Endothelial cell of umbilical vein (primary cell): ENCODE measurements around the gene NSD1. TPM values are rescaled to one million over a fixed set of nuclear protein-coding genes. Genes with fewer than 3 reads are reported as not detected.

Source experiments
- BruUV-seq: library from RNA; stranded (reverse); fragments of 400-500 nt; replicated peaks from 2 replicates; lab custom pipeline; 2021; lab: Mats Ljungman, UMichigan
- CTCF ChIA-PET: fragments of 300-600, 350-600 bp; sonication (Branson Sonifier 250); formaldehyde crosslinking; loops from one replicate; lab custom pipeline; 2021; ENCODE audit warnings: antibody characterized with exemption, inconsistent platforms; lab: Charles Lee
- POLR2A ChIA-PET: fragments of 300-600, 350-600 bp; sonication (Branson Sonifier 250); formaldehyde crosslinking; loops from one replicate; lab custom pipeline; 2021; ENCODE audit warnings: antibody characterized with exemption, inconsistent platforms; lab: Charles Lee
- DNase-seq: peaks from one replicate; pipeline ENCODE4 v3.0.0-alpha.2; 2011; ENCODE audit warnings: low read depth, low spot score
- FAIRE-seq: peaks from 2 replicates; lab custom pipeline; 2011; peaks lifted over from hg19 to GRCh38; lab: Jason Lieb, UNC
- H2AFZ ChIP-seq: 2 replicates; pipeline ENCODE4 v1.6.0; 2012; ENCODE audit warnings: low read depth, low read length, control low read depth, inconsistent platforms
- H3K27ac ChIP-seq: 2 replicates; pipeline ENCODE4 v1.5.1; 2011; ENCODE audit warnings: low read depth, mild to moderate bottlenecking, control low read depth, low read length, moderate library complexity; ENCODE audit not compliant: insufficient read depth
- H3K27me3 ChIP-seq, 2 experiments: 2 replicates each; pipeline versions ENCODE4 v1.6.0 to v1.6.1; 2011; ENCODE audit warnings: low read length in 2 of 2, mixed read lengths in 1 of 2; ENCODE audit not compliant: control insufficient read depth in 2 of 2, insufficient read depth in 2 of 2
- H3K36me3 ChIP-seq, 2 experiments: 2 replicates in 1 of 2; 3 replicates in 1 of 2; pipeline ENCODE4 v1.5.1; 2011; ENCODE audit warnings: low read length in 2 of 2, mild to moderate bottlenecking in 1 of 2, moderate library complexity in 1 of 2; ENCODE audit not compliant: control insufficient read depth in 2 of 2, insufficient read depth in 2 of 2; ENCODE audit errors: extremely low read depth in 1 of 2
- H3K4me1 ChIP-seq: 3 replicates; pipeline ENCODE4 v1.5.1; 2011; ENCODE audit warnings: mild to moderate bottlenecking, low read length; ENCODE audit not compliant: control insufficient read depth, insufficient read depth; ENCODE audit errors: extremely low read depth
- H3K4me2 ChIP-seq: 2 replicates; pipeline ENCODE4 v1.6.1; 2011; ENCODE audit warnings: low read length, control low read depth, mixed read lengths; ENCODE audit not compliant: insufficient read depth
- H3K4me3 ChIP-seq, 3 experiments: fragments of 200-600 bp in 1 of 3; sonication (generic), shearing (Covaris generic) in 1 of 3; replicated peaks in 1 of 3; 2 replicates each; pipeline ENCODE4 v1.5.1; 2011 to 2016; ENCODE audit warnings: control low read depth in 3 of 3, low read length in 3 of 3, mild to moderate bottlenecking in 2 of 3, inconsistent platforms in 1 of 3, low read depth in 1 of 3, moderate library complexity in 1 of 3; ENCODE audit not compliant: insufficient read depth in 1 of 3
- H3K79me2 ChIP-seq: 2 replicates; pipeline ENCODE4 v1.6.0; 2012; ENCODE audit warnings: low read length, inconsistent platforms; ENCODE audit not compliant: control insufficient read depth, insufficient read depth
- H3K9ac ChIP-seq: replicated peaks from 2 replicates; pipeline ENCODE3; 2011; ENCODE audit warnings: low read length, control low read depth; ENCODE audit not compliant: insufficient read depth; ENCODE audit errors: extremely low read depth
- H3K9me1 ChIP-seq: replicated peaks from 3 replicates; pipeline ENCODE4 v1.6.0; 2011; ENCODE audit warnings: mild to moderate bottlenecking, low read length; ENCODE audit not compliant: control insufficient read depth, insufficient read depth; ENCODE audit errors: extremely low read depth
- H3K9me3 ChIP-seq: replicated peaks from 2 replicates; pipeline ENCODE4 v1.5.1; 2012; ENCODE audit warnings: low read length, inconsistent platforms; ENCODE audit not compliant: control insufficient read depth, insufficient read depth
- H4K20me1 ChIP-seq: replicated peaks from 2 replicates; pipeline ENCODE3; 2011; ENCODE audit warnings: mild to moderate bottlenecking, low read length; ENCODE audit not compliant: control insufficient read depth, insufficient read depth; ENCODE audit errors: extremely low read depth
- EZH2 ChIP-seq: IDR thresholded peaks from 2 replicates; pipeline ENCODE4 v1.6.1; 2012; ENCODE audit warnings: borderline replicate concordance, low read depth, mild to moderate bottlenecking, moderate library complexity, low read length, inconsistent platforms; ENCODE audit not compliant: severe bottlenecking
- FOS ChIP-seq: IDR thresholded peaks from 2 replicates; pipeline ENCODE4 v1.6.1; 2011; ENCODE audit warnings: mild to moderate bottlenecking, low read length, moderate library complexity, borderline replicate concordance; ENCODE audit not compliant: insufficient read depth
- MYC ChIP-seq: IDR thresholded peaks from one replicate; pipeline ENCODE4 v1.6.1; 2011; ENCODE audit warnings: mild to moderate bottlenecking, low read depth, low read length
- POLR2A ChIP-seq: IDR thresholded peaks from 2 replicates; pipeline ENCODE4 v1.6.1; 2012; ENCODE audit warnings: low read depth, mild to moderate bottlenecking, control low read depth, low read length
- POLR2AphosphoS5 ChIP-seq: IDR thresholded peaks from 2 replicates; pipeline ENCODE4 v1.6.1; 2012; ENCODE audit warnings: low read depth, mild to moderate bottlenecking, control low read depth, low read length, moderate library complexity; ENCODE audit not compliant: insufficient read depth
- dilution Hi-C: fragments of 300-500 bp; cut with MboI; formaldehyde crosslinking; loops from one replicate; pipeline ENCODE4 v1.15.0; 2019; ENCODE audit warnings: low sequenced_read_pairs; ENCODE audit not compliant: extremely low pct_ligation_motif_present
- intact Hi-C: fragments of 100-400 bp; cut with micrococcal nuclease; formaldehyde crosslinking; loops from one replicate; pipeline ENCODE4 v1.10.0; 2022
- polyA plus RNA-seq, 4 experiments: library from polyadenylated mRNA; depleted of rRNA in 3 of 4; stranded (reverse) in 3 of 4; unstranded in 1 of 4; fragments of >200 nt; gene quantifications; 2 replicates each; pipeline versions ENCODE4 v1.2.1 to v1.2.3, GENCODE V29; 2011 to 2012; ENCODE audit warnings: missing spikeins in 1 of 4
- total RNA-seq: library from RNA; stranded (reverse); gene quantifications from 2 replicates; pipeline ENCODE4 v1.2.3, GENCODE V29; 2021
- TF ChIP-seq, protein P1 (sequence below), 2 donors: IDR thresholded peaks; 1 replicate in 1 of 2; 2 replicates in 1 of 2; pipeline ENCODE4 v1.5.1; 2011; ENCODE audit warnings: low read length in 2 of 2, mild to moderate bottlenecking in 2 of 2, moderate library complexity in 2 of 2, control low read depth in 1 of 2, inconsistent platforms in 1 of 2, low read depth in 1 of 2; ENCODE audit not compliant: insufficient read depth in 1 of 2; ENCODE audit errors: extremely low read depth in 1 of 2
- TF ChIP-seq, protein P2 (sequence below): IDR thresholded peaks from 2 replicates; pipeline ENCODE4 v1.6.1; 2011; ENCODE audit not compliant: insufficient read depth, insufficient read length

The NSD1 gene
- total and polyA plus RNA-seq, 2 donors (not counting 3 experiments of a cell fraction or from before 2014, with no cell fraction given): 14.4 to 90.4 TPM

DNA sequence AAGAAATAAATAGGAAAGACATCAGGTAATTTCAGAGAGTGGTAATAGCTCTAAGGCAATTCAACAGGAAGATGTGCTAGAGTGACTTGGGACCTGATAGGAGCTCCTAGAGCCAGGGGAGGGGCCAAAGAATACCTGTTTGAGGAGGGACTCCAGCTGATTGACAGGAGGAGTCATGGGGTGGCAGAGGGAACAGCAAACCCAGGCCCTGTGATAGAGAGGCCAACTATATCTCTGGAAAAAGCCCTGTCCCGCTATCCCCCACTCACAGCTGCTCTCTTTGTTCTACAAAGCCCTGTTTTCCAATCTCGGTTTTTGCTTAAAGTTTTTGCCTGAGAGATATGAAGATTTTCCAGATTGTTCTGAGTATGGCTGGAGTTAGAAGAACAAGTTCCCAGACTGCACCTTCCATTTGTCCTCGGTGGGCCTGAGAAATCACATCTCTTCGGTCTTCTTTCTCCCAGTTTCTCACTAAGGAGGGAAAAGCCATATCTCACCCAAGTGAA lies 9.0 kb upstream of the NSD1 start:
- Histone ChIP-seq H3K9me3 (no peaks in the 10 kb centered on the region), H3K4me3 (no peak overlapping the region), H3K79me2 (no peaks in the 10 kb centered on the region), H3K4me2 (no peak overlapping the region), H3K9ac (no peak overlapping the region), H3K9me1 (no peaks in the 10 kb centered on the region), H3K4me1 (peaks cover 8% of the 10 kb centered on the region), H3K36me3 (no peaks in the 10 kb centered on the region), H3K27me3 (no peaks in the 10 kb centered on the region), H2AFZ (no peak overlapping the region), H4K20me1 (no peaks in the 10 kb centered on the region), H3K27ac (no peak overlapping the region)
- TF ChIP-seq EZH2 (no peak), FOS (no peak), MYC (no peak), POLR2A (no peak), POLR2AphosphoS5 (no peak)
- TF ChIP-seq, protein P1, sequence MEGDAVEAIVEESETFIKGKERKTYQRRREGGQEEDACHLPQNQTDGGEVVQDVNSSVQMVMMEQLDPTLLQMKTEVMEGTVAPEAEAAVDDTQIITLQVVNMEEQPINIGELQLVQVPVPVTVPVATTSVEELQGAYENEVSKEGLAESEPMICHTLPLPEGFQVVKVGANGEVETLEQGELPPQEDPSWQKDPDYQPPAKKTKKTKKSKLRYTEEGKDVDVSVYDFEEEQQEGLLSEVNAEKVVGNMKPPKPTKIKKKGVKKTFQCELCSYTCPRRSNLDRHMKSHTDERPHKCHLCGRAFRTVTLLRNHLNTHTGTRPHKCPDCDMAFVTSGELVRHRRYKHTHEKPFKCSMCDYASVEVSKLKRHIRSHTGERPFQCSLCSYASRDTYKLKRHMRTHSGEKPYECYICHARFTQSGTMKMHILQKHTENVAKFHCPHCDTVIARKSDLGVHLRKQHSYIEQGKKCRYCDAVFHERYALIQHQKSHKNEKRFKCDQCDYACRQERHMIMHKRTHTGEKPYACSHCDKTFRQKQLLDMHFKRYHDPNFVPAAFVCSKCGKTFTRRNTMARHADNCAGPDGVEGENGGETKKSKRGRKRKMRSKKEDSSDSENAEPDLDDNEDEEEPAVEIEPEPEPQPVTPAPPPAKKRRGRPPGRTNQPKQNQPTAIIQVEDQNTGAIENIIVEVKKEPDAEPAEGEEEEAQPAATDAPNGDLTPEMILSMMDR (IDR thresholded peaks at IDR 0.05; ENCODE audit: extremely low read depth in 1 of 2, insufficient read depth in 1 of 2, low read depth in 1 of 2, low read length in 2 of 2): no peak
- DNase-seq: no peak
- dilution Hi-C loops: no loop called here
- POLR2A ChIA-PET: no interaction called here
- no TSS peak for BruUV-seq
- no peak for FAIRE-seq
- intact Hi-C loops: no loop called here
- CTCF ChIA-PET: interaction anchor here (0.7 to 1.4 kb wide), 3 partner anchors 11 to 148 kb away, joined by 3 to 5 read pairs (median 4); no protein-coding TSS in a partner anchor

DNA sequence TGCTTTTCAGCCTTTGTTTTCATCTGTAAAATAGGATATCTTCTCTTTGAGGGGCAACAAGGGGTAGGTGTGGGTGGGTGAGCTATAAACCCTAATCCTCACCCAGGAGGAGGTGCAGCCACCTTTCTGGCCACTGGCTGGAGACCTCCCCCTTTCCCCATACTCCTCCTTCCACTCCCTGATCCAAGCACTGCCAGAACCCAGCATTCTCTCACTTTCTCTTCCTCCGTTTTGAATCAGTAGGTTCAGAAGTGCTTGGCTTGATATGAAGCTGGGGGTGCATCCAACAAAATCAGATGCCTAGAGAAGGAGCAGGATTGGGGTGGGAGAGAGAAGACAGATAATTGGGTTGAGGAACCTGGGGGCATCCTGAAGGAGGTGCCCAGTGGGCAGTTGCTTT lies 6.8 kb upstream of the NSD1 start:
- no peak for FAIRE-seq
- Histone ChIP-seq H3K9ac (no peak overlapping the region), H3K9me1 (no peaks in the 10 kb centered on the region), H3K4me2 (no peak overlapping the region), H3K4me3 (no peak overlapping the region), H4K20me1 (no peaks in the 10 kb centered on the region), H3K9me3 (no peaks in the 10 kb centered on the region), H3K36me3 (no peaks in the 10 kb centered on the region), H2AFZ (no peak overlapping the region), H3K27ac (no peak overlapping the region), H3K79me2 (no peaks in the 10 kb centered on the region), H3K4me1 (peaks cover 11% of the 10 kb centered on the region), H3K27me3 (no peaks in the 10 kb centered on the region)
- CTCF ChIA-PET: interaction anchor here (0.7 to 1.9 kb wide), 6 partner anchors 10 to 264 kb away, joined by 3 to 6 read pairs (median 4); no protein-coding TSS in a partner anchor
- no TSS peak for BruUV-seq
- TF ChIP-seq, protein P2, sequence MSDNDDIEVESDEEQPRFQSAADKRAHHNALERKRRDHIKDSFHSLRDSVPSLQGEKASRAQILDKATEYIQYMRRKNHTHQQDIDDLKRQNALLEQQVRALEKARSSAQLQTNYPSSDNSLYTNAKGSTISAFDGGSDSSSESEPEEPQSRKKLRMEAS: no peak
- no peak for TF ChIP-seq FOS
- TF ChIP-seq POLR2A: no peak
- intact Hi-C loops: no loop called here
- dilution Hi-C loops: no loop called here
- POLR2A ChIA-PET: no interaction called here
- no peak for DNase-seq
